ENCODE data around the gene MTHFD2L.

MTHFD2L gene

DNA sequence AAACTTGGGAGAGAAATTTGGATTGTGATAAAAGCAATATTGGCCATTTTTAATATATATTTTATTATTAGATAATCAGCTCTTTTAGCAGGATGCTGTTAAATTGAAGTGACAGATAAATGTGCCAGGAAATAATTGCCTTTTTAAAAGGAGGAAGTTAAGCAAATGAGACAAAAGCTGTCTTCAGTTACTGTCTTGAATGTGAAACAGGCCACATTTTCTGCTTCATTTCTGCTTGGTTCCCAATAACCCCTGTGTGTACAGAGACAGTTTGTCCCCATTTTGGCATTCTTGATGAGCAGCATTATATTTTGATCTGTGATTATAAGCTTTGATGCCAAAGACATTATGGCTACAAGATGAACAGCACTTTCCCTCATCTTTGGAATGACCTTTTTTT, 151.3 kb downstream of the MTHFD2L start:
- no peaks in the 10 kb centered on the region for H3K9me3 ChIP-seq (ENCODE audit: insufficient read depth, low read length)
- no peaks in the 10 kb centered on the region for H3K79me2 ChIP-seq (ENCODE audit: insufficient read depth, low read length)
- H3K27me3 ChIP-seq (ENCODE audit: low read length): no peaks in the 10 kb centered on the region
- no peaks in the 10 kb centered on the region for H3F3A ChIP-seq (ENCODE audit: insufficient read depth)
- no peak for TF ChIP-seq EZH2phosphoT487 (conservative IDR thresholded peaks at IDR 0.05; ENCODE audit: low read length)
- TF ChIP-seq CTCF (IDR thresholded peaks at IDR 0.05; ENCODE audit: insufficient read depth, low read length, poor library complexity, severe bottlenecking): no peak
- H3K36me3 ChIP-seq (ENCODE audit: low read length): no peaks in the 10 kb centered on the region
- H3K4me2 ChIP-seq (ENCODE audit: low read depth, low read length, poor library complexity, severe bottlenecking): no peak overlapping the region
- H3K4me3 ChIP-seq (ENCODE audit: insufficient read depth, low read length, poor library complexity, severe bottlenecking): no peak overlapping the region
- no peak overlapping the region for H3K9ac ChIP-seq (ENCODE audit: low read length)
- no peak overlapping the region for H2AFZ ChIP-seq (ENCODE audit: low read depth, low read length, severe bottlenecking)
- H4K20me1 ChIP-seq (ENCODE audit: low read depth, low read length): no peaks in the 10 kb centered on the region
- no peaks in the 10 kb centered on the region for H3K9me2 ChIP-seq (replicated peaks; ENCODE audit: insufficient read depth, low read length)
- no peak overlapping the region for H3K27ac ChIP-seq (ENCODE audit: low read depth, low read length)

DNA sequence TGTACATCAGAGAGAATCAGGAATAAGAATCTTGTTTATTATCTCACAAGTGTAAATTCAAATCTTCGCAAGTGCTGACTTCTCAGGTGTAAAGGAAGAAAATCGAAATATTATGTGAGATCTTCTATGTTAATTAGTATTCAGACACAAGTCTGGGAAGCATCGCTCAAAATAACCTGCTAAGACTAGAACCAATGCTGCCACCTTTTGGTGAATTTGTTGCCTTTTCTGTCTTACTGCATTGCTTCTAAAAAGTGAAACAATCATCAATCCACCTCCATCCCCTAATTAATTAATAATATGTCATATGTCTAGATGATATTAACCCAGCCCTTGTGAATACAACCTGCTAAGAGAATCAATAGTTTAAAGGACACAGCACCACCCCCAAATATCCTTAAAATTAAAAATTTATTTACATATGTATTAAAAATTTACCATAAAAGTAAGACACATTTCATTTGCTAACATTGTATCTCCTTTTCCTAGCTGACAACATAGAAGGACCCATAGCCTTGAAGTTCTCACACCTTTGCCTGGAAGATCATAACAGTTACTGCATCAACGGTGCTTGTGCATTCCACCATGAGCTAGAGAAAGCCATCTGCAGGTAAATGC, 153.9 kb downstream of the MTHFD2L start:
- no peaks in the 10 kb centered on the region for H3K9me2 ChIP-seq (replicated peaks; ENCODE audit: insufficient read depth, low read length)

DNA sequence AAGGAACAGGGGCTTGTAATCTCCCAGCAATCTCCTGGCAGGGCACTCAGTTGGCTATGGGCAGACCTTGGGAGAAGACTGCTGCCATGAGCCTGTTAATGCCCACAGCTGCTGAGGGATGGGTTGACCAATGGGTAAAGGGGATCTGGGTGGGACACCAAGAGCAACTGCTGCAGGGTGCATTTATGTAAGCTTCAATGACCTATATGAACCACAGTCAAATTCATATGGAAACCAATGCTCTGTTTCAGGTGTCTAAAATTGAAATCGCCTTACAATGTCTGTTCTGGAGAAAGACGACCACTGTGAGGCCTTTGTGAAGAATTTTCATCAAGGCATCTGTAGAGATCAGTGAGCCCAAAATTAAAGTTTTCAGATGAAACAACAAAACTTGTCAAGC, 156.4 kb downstream of the MTHFD2L start:
- H3K36me3 ChIP-seq (ENCODE audit: low read length): no peaks in the 10 kb centered on the region
- no peak overlapping the region for H2AFZ ChIP-seq (ENCODE audit: low read depth, low read length, severe bottlenecking)
- no peak overlapping the region for H3K4me3 ChIP-seq (ENCODE audit: insufficient read depth, low read length, poor library complexity, severe bottlenecking)
- H3K79me2 ChIP-seq (ENCODE audit: insufficient read depth, low read length): no peaks in the 10 kb centered on the region
- H3K27me3 ChIP-seq (ENCODE audit: low read length): no peaks in the 10 kb centered on the region
- no peaks in the 10 kb centered on the region for H3K9me3 ChIP-seq (ENCODE audit: insufficient read depth, low read length)
- no peaks in the 10 kb centered on the region for H4K20me1 ChIP-seq (ENCODE audit: low read depth, low read length)
- no peak for TF ChIP-seq CTCF (IDR thresholded peaks at IDR 0.05; ENCODE audit: insufficient read depth, low read length, poor library complexity, severe bottlenecking)
- TF ChIP-seq EZH2phosphoT487 (conservative IDR thresholded peaks at IDR 0.05; ENCODE audit: low read length): no peak
- H3K9me2 ChIP-seq (replicated peaks; ENCODE audit: insufficient read depth, low read length): no peaks in the 10 kb centered on the region
- H3K27ac ChIP-seq (ENCODE audit: low read depth, low read length): no peak overlapping the region
- no peaks in the 10 kb centered on the region for H3F3A ChIP-seq (ENCODE audit: insufficient read depth)
- H3K9ac ChIP-seq (ENCODE audit: low read length): no peak overlapping the region
- H3K4me2 ChIP-seq (ENCODE audit: low read depth, low read length, poor library complexity, severe bottlenecking): no peak overlapping the region

More for the DNA sequence above, 153.9 kb downstream of the MTHFD2L start:
- no peaks in the 10 kb centered on the region for H3K79me2 ChIP-seq (ENCODE audit: insufficient read depth, low read length)
- no peak overlapping the region for H3K9ac ChIP-seq (ENCODE audit: low read length)
- H3K9me3 ChIP-seq (ENCODE audit: insufficient read depth, low read length): no peaks in the 10 kb centered on the region
- H3K4me3 ChIP-seq (ENCODE audit: insufficient read depth, low read length, poor library complexity, severe bottlenecking): no peak overlapping the region
- no peak overlapping the region for H2AFZ ChIP-seq (ENCODE audit: low read depth, low read length, severe bottlenecking)
- H3K36me3 ChIP-seq (ENCODE audit: low read length): no peaks in the 10 kb centered on the region
- no peak for TF ChIP-seq EZH2phosphoT487 (conservative IDR thresholded peaks at IDR 0.05; ENCODE audit: low read length)
- peak; percentile 26 for TF ChIP-seq CTCF (IDR thresholded peaks at IDR 0.05; ENCODE audit: insufficient read depth, low read length, poor library complexity, severe bottlenecking)
- no peak overlapping the region for H3K27ac ChIP-seq (ENCODE audit: low read depth, low read length)
- no peak overlapping the region for H3K4me2 ChIP-seq (ENCODE audit: low read depth, low read length, poor library complexity, severe bottlenecking)
- no peaks in the 10 kb centered on the region for H3F3A ChIP-seq (ENCODE audit: insufficient read depth)
- H3K27me3 ChIP-seq (ENCODE audit: low read length): no peaks in the 10 kb centered on the region
- H4K20me1 ChIP-seq (ENCODE audit: low read depth, low read length): no peaks in the 10 kb centered on the region
